Measurements from ENCODE around the gene PRM1. TPM values are rescaled to one million over a fixed set of nuclear protein-coding genes. Genes with fewer than 3 reads are reported as not detected.

The PRM1 gene
- total and polyA plus RNA-seq, 2 of the 13 experiments (the other 11 are each of a cell fraction or from before 2014, with no cell fraction given), result not detected

DNA sequence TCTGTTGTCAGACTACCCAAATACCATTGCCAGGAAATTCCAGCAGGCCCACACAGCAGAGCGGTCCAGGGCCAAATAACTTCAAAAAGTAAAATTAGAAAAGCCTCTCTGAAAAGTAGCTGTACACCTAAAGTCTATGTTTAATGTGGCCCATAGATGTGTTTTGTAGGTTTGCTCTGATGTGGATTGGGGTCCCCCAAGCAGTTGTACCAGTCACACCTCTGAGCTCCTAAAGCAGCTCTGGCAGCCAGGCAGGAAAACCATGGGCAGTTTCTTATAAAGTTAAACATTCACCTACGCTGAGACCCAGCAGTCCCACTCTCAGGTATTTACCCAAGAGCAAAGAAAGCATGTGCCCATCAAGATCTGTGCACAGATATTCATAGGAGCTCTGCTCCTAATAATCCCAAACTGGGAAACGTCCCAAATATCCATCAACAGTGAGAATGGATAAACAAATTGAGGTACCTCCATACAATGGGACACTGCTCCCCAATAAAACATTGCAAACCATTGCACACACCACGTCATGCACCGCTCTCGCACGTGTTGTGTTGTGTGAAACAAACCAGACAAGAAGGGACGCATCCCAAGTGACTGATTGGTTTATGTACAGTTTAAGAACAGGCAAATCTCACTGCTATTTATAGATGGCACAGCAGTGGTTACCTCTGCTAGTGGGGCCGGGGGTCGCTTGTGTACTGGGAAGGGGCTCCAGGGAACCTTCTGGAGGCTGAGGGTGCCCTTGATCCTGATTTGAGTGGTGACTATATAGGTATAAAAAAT, 15.8 kb upstream of the PRM1 start (continued):
- TF ChIP-seq YEATS4 (CRISPR knock-in tag; IDR thresholded peaks at IDR 0.05; ENCODE audit: borderline replicate concordance), result peak; percentile 39; the same call in 1 of the 2 replicates
- no peak for TF ChIP-seq ZNF713 (CRISPR knock-in tag; IDR thresholded peaks at IDR 0.05)
- no peak for TF ChIP-seq TMF1 (CRISPR knock-in tag; IDR thresholded peaks at IDR 0.05; ENCODE audit: low read depth)
- no peak for TF ChIP-seq PRDM4 (CRISPR knock-in tag; IDR thresholded peaks at IDR 0.05; ENCODE audit: borderline replicate concordance)
- TF ChIP-seq SALL2 (CRISPR knock-in tag; IDR thresholded peaks at IDR 0.05), result no peak
- no peak; the same call in 1 of the 2 replicates for TF ChIP-seq CHD4 (IDR thresholded peaks at IDR 0.05; ENCODE audit: borderline replicate concordance, low read length)
- 0 out of 2 replicates have a peak, but pooled peaks have one; percentile 22 for TF ChIP-seq HIVEP1 (CRISPR knock-in tag; IDR thresholded peaks at IDR 0.05)
- TF ChIP-seq ZNF180 (CRISPR knock-in tag; IDR thresholded peaks at IDR 0.05; ENCODE audit: borderline replicate concordance, low read depth), result no peak
- TF ChIP-seq, protein P1, sequence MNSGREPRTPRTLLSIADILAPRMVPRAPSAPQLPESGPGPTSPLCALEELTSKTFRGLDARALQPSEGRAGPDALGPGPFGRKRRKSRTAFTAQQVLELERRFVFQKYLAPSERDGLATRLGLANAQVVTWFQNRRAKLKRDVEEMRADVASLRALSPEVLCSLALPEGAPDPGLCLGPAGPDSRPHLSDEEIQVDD (CRISPR knock-in tag; IDR thresholded peaks at IDR 0.05; ENCODE audit: borderline replicate concordance), result 0 out of 2 replicates have a peak, but pooled peaks have one; percentile 9
- no peak for TF ChIP-seq ZNF484 (CRISPR knock-in tag; IDR thresholded peaks at IDR 0.05; ENCODE audit: borderline replicate concordance, low read depth)
- peak; percentile 14 for TF ChIP-seq GFI1 (CRISPR knock-in tag; IDR thresholded peaks at IDR 0.05; ENCODE audit: borderline replicate concordance)
- peak; percentile 89 for TF ChIP-seq ZNF878 (CRISPR knock-in tag; IDR thresholded peaks at IDR 0.05)
- TF ChIP-seq ZNF670 (CRISPR knock-in tag; IDR thresholded peaks at IDR 0.05; ENCODE audit: borderline replicate concordance), result 0 out of 2 replicates have a peak, but pooled peaks have one; percentile 37
- peak; percentile 91 for TF ChIP-seq ZNF510 (CRISPR knock-in tag; IDR thresholded peaks at IDR 0.05; ENCODE audit: low read depth)
- 0 out of 2 replicates have a peak, but pooled peaks have one; percentile 45 for TF ChIP-seq NCOA1 (CRISPR knock-in tag; IDR thresholded peaks at IDR 0.05)
- TF ChIP-seq IRF2 (CRISPR knock-in tag; IDR thresholded peaks at IDR 0.05), result peak; percentile 74
- TF ChIP-seq SAP130 (CRISPR knock-in tag; IDR thresholded peaks at IDR 0.05; ENCODE audit: low read depth), result peak; percentile 91
- no peak for TF ChIP-seq ZBTB49 (CRISPR knock-in tag; IDR thresholded peaks at IDR 0.05; ENCODE audit: borderline replicate concordance)
- TF ChIP-seq SAFB2 (CRISPR knock-in tag; IDR thresholded peaks at IDR 0.05; ENCODE audit: borderline replicate concordance, low read depth), result no peak
- no peak for TF ChIP-seq GABPB1 (CRISPR knock-in tag; IDR thresholded peaks at IDR 0.05)
- no peak; the same call in 1 of the 2 replicates for TF ChIP-seq ZNF614 (CRISPR knock-in tag; IDR thresholded peaks at IDR 0.05; ENCODE audit: borderline replicate concordance)
- peak; percentile 79 for TF ChIP-seq KDM6A (CRISPR knock-in tag; IDR thresholded peaks at IDR 0.05; ENCODE audit: low read depth)
- TF ChIP-seq ATRX (CRISPR knock-in tag; IDR thresholded peaks at IDR 0.05; ENCODE audit: borderline replicate concordance), result no peak
- no peak for TF ChIP-seq SP1 (IDR thresholded peaks at IDR 0.05)
- no peak; the same call in 1 of the 2 replicates for TF ChIP-seq SP1 (CRISPR knock-in tag; IDR thresholded peaks at IDR 0.05)
- TF ChIP-seq ZNF343 (CRISPR knock-in tag; IDR thresholded peaks at IDR 0.05), result no peak
